ENCODE results near the gene SMARCE1. TPM values are rescaled to one million over a fixed set of nuclear protein-coding genes. Genes with fewer than 3 reads are reported as not detected.
A peak's percentile ranks its signal among the peaks of the same experiment; 100 is the strongest.

The SMARCE1 gene
- total and polyA plus RNA-seq, 8 donors: 83.9 to 262 (median 227) TPM

- peaks cover 8 to 36% of the 10 kb centered on the region in 2 donors for H3K4me1 ChIP-seq
- ATAC-seq (peak; percentile 60), DNase-seq (no peak)
- no peaks in the 10 kb centered on the region for H3K27me3 ChIP-seq
- H3K9me3 ChIP-seq: no peaks in the 10 kb centered on the region
- H3K27ac ChIP-seq: peak overlapping the region; percentile 98 to 99
- intact Hi-C loops (cut with DNase I): no loop called here
- H3K36me3 ChIP-seq: peaks cover 0 to 13% of the 10 kb centered on the region in 2 donors
- TF ChIP-seq CTCF (IDR thresholded peaks at IDR 0.05): no peak
- peak overlapping the region; percentile 71 to 72 for H3K4me3 ChIP-seq
Observed at GRCh38 chr17:40648384-40648968, 858 bp upstream of the SMARCE1 start.

GRCh38 chr17:40646791-40647623, 611 bp downstream of the SMARCE1 start:
- Histone ChIP-seq H3K27me3 (no peaks in the 10 kb centered on the region), H3K36me3 (peaks cover 0 to 26% of the 10 kb centered on the region in 2 donors), H3K27ac (peak overlapping the region; percentile 98 to 99), H3K4me3 (peak overlapping the region; percentile 71 to 72), H3K4me1 (peaks cover 8 to 36% of the 10 kb centered on the region in 2 donors), H3K9me3 (no peaks in the 10 kb centered on the region)
- no peak for TF ChIP-seq CTCF (IDR thresholded peaks at IDR 0.05)
- DNase-seq: peak in 2 of 4 donors; percentile 32 to 33
- ATAC-seq: peak; percentile 19
- intact Hi-C loops (cut with DNase I): no loop called here

- intact Hi-C loops (cut with DNase I): no loop called here
- DNase-seq: no peak
Observed at GRCh38 chr17:40645943-40646342, 1.7 kb downstream of the SMARCE1 start.

DNA sequence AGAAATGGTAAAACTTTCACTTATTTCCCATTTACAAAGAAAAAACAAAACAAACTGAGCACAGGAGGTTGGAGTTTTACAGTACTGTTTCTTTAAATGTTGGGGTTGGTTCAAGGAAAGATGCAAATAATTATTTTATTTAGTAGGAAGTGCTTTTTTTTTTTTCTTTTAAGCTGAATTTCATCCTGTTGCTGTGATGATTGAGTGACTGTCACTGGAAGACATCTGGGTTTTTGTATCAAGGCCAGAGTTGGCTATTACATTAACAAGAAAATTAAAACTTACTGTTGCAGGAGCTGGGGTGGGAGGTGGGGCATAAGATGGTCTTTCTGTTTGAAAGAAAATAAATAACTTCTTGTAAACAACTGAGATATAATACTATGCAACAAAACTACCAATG, 2.3 kb downstream of the SMARCE1 start:
- Histone ChIP-seq H3K4me1 (peaks cover 8 to 36% of the 10 kb centered on the region in 2 donors), H3K4me3 (no peak overlapping the region), H3K27ac (no peak overlapping the region), H3K9me3 (no peaks in the 10 kb centered on the region), H3K27me3 (no peaks in the 10 kb centered on the region), H3K36me3 (peaks cover 0 to 43% of the 10 kb centered on the region in 2 donors)
- DNase-seq (no peak), ATAC-seq (no peak)
- intact Hi-C loops (cut with DNase I): no loop called here
- TF ChIP-seq CTCF (IDR thresholded peaks at IDR 0.05): no peak

More at GRCh38 chr17:40645943-40646342, 1.7 kb downstream of the SMARCE1 start:
- Histone ChIP-seq H3K36me3 (peaks cover 0 to 37% of the 10 kb centered on the region in 2 donors), H3K27ac (no peak overlapping the region), H3K4me3 (peak overlapping the region in 1 of 2 donors; percentile 71), H3K27me3 (no peaks in the 10 kb centered on the region), H3K4me1 (peaks cover 8 to 36% of the 10 kb centered on the region in 2 donors), H3K9me3 (no peaks in the 10 kb centered on the region)
- ATAC-seq: no peak
- TF ChIP-seq CTCF (IDR thresholded peaks at IDR 0.05): no peak

- Histone ChIP-seq H3K27ac (no peak overlapping the region), H3K36me3 (peaks cover 4 to 85% of the 10 kb centered on the region in 2 donors), H3K9me3 (no peaks in the 10 kb centered on the region), H3K4me1 (peaks cover 0 to 14% of the 10 kb centered on the region in 2 donors), H3K4me3 (no peak overlapping the region), H3K27me3 (no peaks in the 10 kb centered on the region)
- TF ChIP-seq CTCF (IDR thresholded peaks at IDR 0.05): no peak
- ATAC-seq (no peak), DNase-seq (no peak)
- intact Hi-C loops (cut with DNase I): no loop called here
Observed at GRCh38 chr17:40637931-40638330, 9.7 kb downstream of the SMARCE1 start.
